ENCODE results near the gene LCN2. TPM values are rescaled to one million over a fixed set of nuclear protein-coding genes. Genes with fewer than 3 reads are reported as not detected.
A peak's percentile ranks its signal among the peaks of the same experiment; 100 is the strongest.

The LCN2 gene
- total RNA-seq, 1 donor from 2014 or later, result 233 TPM

- Histone ChIP-seq H3K36me3 (ENCODE audit: control insufficient read depth, insufficient read depth, low read length) (no peaks in the 10 kb centered on the region), H3K4me3 (ENCODE audit: low read depth, low read length) (no peak overlapping the region), H3K27me3 (ENCODE audit: control insufficient read depth, insufficient read depth, low read length) (no peaks in the 10 kb centered on the region)
- no peak for DNase-seq (ENCODE audit: low read depth)
- TF ChIP-seq, protein P1, sequence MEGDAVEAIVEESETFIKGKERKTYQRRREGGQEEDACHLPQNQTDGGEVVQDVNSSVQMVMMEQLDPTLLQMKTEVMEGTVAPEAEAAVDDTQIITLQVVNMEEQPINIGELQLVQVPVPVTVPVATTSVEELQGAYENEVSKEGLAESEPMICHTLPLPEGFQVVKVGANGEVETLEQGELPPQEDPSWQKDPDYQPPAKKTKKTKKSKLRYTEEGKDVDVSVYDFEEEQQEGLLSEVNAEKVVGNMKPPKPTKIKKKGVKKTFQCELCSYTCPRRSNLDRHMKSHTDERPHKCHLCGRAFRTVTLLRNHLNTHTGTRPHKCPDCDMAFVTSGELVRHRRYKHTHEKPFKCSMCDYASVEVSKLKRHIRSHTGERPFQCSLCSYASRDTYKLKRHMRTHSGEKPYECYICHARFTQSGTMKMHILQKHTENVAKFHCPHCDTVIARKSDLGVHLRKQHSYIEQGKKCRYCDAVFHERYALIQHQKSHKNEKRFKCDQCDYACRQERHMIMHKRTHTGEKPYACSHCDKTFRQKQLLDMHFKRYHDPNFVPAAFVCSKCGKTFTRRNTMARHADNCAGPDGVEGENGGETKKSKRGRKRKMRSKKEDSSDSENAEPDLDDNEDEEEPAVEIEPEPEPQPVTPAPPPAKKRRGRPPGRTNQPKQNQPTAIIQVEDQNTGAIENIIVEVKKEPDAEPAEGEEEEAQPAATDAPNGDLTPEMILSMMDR (IDR thresholded peaks at IDR 0.05; ENCODE audit: insufficient read depth, low read length, poor library complexity, severe bottlenecking), result no peak
Observed at GRCh38 chr9:128152133-128153059, 3.1 kb downstream of the LCN2 start.

DNA sequence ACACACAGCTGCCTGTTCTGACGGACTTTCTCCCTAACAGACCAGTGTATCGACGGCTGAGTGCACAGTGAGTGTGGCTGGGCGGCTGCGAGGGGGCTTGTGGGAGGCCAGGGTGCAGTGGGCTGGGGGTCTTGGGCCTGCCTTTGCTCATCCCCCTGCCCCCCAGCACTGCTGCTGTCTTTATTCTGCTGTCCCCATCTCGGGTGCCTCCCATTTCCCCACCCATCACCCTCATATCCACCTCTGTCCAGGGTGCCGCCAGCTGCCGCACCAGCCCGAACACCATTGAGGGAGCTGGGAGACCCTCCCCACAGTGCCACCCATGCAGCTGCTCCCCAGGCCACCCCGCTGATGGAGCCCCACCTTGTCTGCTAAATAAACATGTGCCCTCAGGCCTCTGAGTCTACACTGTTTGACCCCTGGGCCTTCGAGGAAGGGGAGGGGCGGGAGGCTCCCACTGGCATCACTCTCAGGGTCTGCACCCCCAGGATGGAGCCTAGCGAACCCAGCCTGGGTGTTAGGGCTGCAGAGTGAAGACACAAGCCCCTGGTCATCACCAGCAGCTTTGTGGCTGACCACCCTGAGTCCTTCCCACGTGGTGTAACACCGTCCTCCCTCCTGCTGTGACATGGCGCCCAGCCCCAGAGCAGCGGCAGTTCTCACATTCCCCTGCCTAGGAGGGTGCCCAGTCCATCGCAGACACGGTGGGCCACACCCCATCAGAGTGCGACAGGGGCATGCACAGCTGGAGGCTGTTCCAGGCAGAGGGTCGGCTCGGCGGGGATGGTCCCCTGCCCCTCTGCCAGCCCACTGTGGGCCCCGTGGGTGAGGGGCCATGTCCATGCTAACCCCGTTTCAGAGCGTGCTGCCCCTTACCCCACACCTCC is 4.0 kb downstream of the LCN2 start:
- no peak for DNase-seq (ENCODE audit: low read depth)
- TF ChIP-seq, protein P1 (IDR thresholded peaks at IDR 0.05; ENCODE audit: insufficient read depth, low read length, poor library complexity, severe bottlenecking), result no peak
- H3K36me3 ChIP-seq (ENCODE audit: control insufficient read depth, insufficient read depth, low read length), result no peaks in the 10 kb centered on the region
- H3K27me3 ChIP-seq (ENCODE audit: control insufficient read depth, insufficient read depth, low read length), result no peaks in the 10 kb centered on the region
- H3K4me3 ChIP-seq (ENCODE audit: low read depth, low read length), result no peak overlapping the region

DNA sequence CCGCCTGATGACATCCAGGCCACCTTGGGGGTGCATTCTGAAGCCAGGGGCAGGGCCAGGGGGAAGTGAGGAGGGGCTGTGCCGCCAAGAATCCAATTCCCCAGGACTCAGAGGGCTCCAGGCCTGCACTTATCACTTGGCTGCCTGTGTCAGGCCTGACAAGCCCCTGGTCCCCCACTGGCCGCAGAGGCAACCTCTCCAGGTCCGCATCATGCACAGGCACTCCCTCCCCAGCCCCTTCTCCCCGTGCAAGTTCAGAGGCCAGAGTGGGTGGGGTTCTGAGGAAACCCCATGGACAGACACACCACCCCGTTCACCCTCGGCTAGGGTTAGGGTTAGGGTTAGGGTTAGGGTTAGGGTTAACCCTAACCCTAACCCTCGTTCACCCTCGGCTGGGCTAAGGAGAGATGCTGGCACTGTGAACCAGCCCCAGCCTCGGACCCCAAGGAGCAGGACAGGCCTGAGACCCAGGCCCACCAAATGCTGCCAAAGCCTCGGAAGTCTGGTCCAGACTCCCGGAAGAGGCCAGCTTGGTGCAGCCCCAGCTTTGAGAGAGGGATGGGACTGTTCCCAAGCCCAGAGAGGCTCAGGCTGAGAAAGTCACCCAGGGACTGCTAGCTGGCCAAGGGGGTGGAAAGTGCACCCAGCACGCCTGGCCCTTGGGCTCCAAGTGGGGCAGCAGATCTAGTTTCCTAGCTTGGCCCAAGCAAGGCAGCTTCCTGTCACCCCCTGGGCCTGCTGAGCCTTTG is 4.9 kb downstream of the LCN2 start:
- Histone ChIP-seq H3K27me3 (ENCODE audit: control insufficient read depth, insufficient read depth, low read length) (no peaks in the 10 kb centered on the region), H3K36me3 (ENCODE audit: control insufficient read depth, insufficient read depth, low read length) (no peaks in the 10 kb centered on the region), H3K4me3 (ENCODE audit: low read depth, low read length) (no peak overlapping the region)
- DNase-seq (ENCODE audit: low read depth), result no peak
- TF ChIP-seq, protein P1 (IDR thresholded peaks at IDR 0.05; ENCODE audit: insufficient read depth, low read length, poor library complexity, severe bottlenecking), result no peak

GRCh38 chr9:128155736-128156500 is 6.7 kb downstream of the LCN2 start:
- Histone ChIP-seq H3K27me3 (ENCODE audit: control insufficient read depth, insufficient read depth, low read length) (no peaks in the 10 kb centered on the region), H3K4me3 (ENCODE audit: low read depth, low read length) (no peak overlapping the region), H3K36me3 (ENCODE audit: control insufficient read depth, insufficient read depth, low read length) (no peaks in the 10 kb centered on the region)
- TF ChIP-seq, protein P1 (IDR thresholded peaks at IDR 0.05; ENCODE audit: insufficient read depth, low read length, poor library complexity, severe bottlenecking), result no peak
- no peak for DNase-seq (ENCODE audit: low read depth)

- Histone ChIP-seq H3K36me3 (ENCODE audit: control insufficient read depth, insufficient read depth, low read length) (no peaks in the 10 kb centered on the region), H3K4me3 (ENCODE audit: low read depth, low read length) (peak overlapping the region; percentile 37), H3K27me3 (ENCODE audit: control insufficient read depth, insufficient read depth, low read length) (no peaks in the 10 kb centered on the region)
- TF ChIP-seq, protein P1 (IDR thresholded peaks at IDR 0.05; ENCODE audit: insufficient read depth, low read length, poor library complexity, severe bottlenecking), result no peak
- DNase-seq (ENCODE audit: low read depth), result no peak
Observed at GRCh38 chr9:128159522-128159783, 10.2 kb downstream of the LCN2 start.

All from kidney epithelial cell (primary cell).